PC-3 (cell line): Measurements from ENCODE around the gene MACO1. TPM values are rescaled to one million over a fixed set of nuclear protein-coding genes. Genes with fewer than 3 reads are reported as not detected.
"Not testable (repeated sequence)": the region's sequence is repeated elsewhere in the genome, so short reads cannot be mapped to it uniquely, and the experiment has no call there.

ENCODE experiments used
- ATAC-seq: fragments of 200-7000 bp; cut with Tn5 transposase; 2 replicates; pipeline ENCODE4 v1.9.1; 2020; ENCODE audit warnings: mild to moderate bottlenecking, moderate library complexity
- BruUV-seq: library from RNA; stranded (reverse); fragments of 400-500 nt; replicated peaks from 2 replicates; lab custom pipeline; 2021; lab: Mats Ljungman, UMichigan
- CTCF ChIA-PET: fragments of 300-600 bp; sonication (Branson Sonifier 250); formaldehyde crosslinking; loops from one replicate; lab custom pipeline; 2022; ENCODE audit warnings: antibody characterized with exemption; lab: Charles Lee
- POLR2A ChIA-PET: fragments of 300-600 bp; sonication (Branson Sonifier 250); formaldehyde crosslinking; loops from one replicate; lab custom pipeline; 2022; ENCODE audit warnings: antibody characterized with exemption; ENCODE audit not compliant: unreplicated experiment; lab: Charles Lee
- DNase-seq: peaks from one replicate; pipeline ENCODE4 v3.0.0-alpha.2; 2015
- H2AFZ ChIP-seq: fragments of 300-600 bp; sonication (generic); 2 replicates; pipeline ENCODE4 v1.6.0; 2016; ENCODE audit warnings: antibody characterized with exemption, low read length
- H3F3A ChIP-seq: fragments of 300-600 bp; sonication (generic); one replicate; pipeline ENCODE4 v1.6.0; 2017; ENCODE audit warnings: antibody characterized with exemption, low read length, control low read depth, mild to moderate bottlenecking; ENCODE audit not compliant: unreplicated experiment
- H3K27ac ChIP-seq: fragments of 300-600 bp; sonication (generic); 2 replicates; pipeline ENCODE4 v1.5.1; 2016; ENCODE audit warnings: mild to moderate bottlenecking, low read length
- H3K27me3 ChIP-seq: fragments of 300-600 bp; sonication (generic); 2 replicates; pipeline ENCODE4 v1.6.1; 2016; ENCODE audit warnings: low read length, mixed read lengths
- H3K36me3 ChIP-seq: fragments of 300-600 bp; sonication (generic); 2 replicates; pipeline ENCODE4 v1.6.1; 2016; ENCODE audit warnings: low read depth, mixed run types, low read length, mixed read lengths
- H3K4me1 ChIP-seq: fragments of 300-600 bp; sonication (generic); 2 replicates; pipeline ENCODE4 v1.5.1; 2016; ENCODE audit warnings: low read length; ENCODE audit not compliant: insufficient read depth
- H3K4me2 ChIP-seq: fragments of 300-600 bp; sonication (generic); 2 replicates; pipeline ENCODE4 v1.6.0; 2016; ENCODE audit warnings: low read length
- H3K4me3 ChIP-seq: fragments of 300-600 bp; sonication (generic); 2 replicates; pipeline ENCODE4 v1.5.1; 2016; ENCODE audit warnings: mild to moderate bottlenecking, low read length, mixed read lengths
- H3K79me2 ChIP-seq: fragments of 300-600 bp; sonication (generic); 2 replicates; pipeline ENCODE4 v1.6.1; 2017; ENCODE audit warnings: low read length, mixed read lengths
- H3K9ac ChIP-seq: fragments of 300-600 bp; sonication (generic); 2 replicates; pipeline ENCODE4 v1.6.0; 2016; ENCODE audit warnings: mild to moderate bottlenecking, low read length
- H3K9me2 ChIP-seq: fragments of 300-600 bp; sonication (generic); replicated peaks from 2 replicates; pipeline ENCODE4 v1.6.1; 2016; ENCODE audit warnings: mixed run types, low read length, mixed read lengths
- H3K9me3 ChIP-seq: fragments of 300-600 bp; sonication (generic); 2 replicates; pipeline ENCODE4 v1.6.1; 2016; ENCODE audit warnings: low read length, mixed read lengths
- H4K20me1 ChIP-seq: fragments of 300-600 bp; sonication (generic); 2 replicates; pipeline ENCODE4 v1.6.1; 2016; ENCODE audit warnings: low read length, mixed read lengths
- EZH2 ChIP-seq: fragments of 300-600 bp; sonication (generic); IDR thresholded peaks from one replicate; pipeline ENCODE4 v1.6.1; 2017; ENCODE audit warnings: antibody characterized with exemption, mild to moderate bottlenecking, low read length; ENCODE audit not compliant: unreplicated experiment
- EZH2phosphoT487 ChIP-seq: fragments of 300-600 bp; sonication (generic); IDR thresholded peaks from 2 replicates; pipeline ENCODE4 v1.6.1; 2018; ENCODE audit warnings: mild to moderate bottlenecking, antibody characterized with exemption, low read length, borderline replicate concordance
- intact Hi-C: fragments of 100-400 bp; cut with micrococcal nuclease; formaldehyde crosslinking; loops from 2 replicates; pipeline ENCODE4 v1.9.0; 2023
- total RNA-seq: library from RNA; depleted of rRNA; stranded (reverse); fragments of >200 nt; gene quantifications from 2 replicates; pipeline ENCODE4 v1.2.3, GENCODE V29; 2014
- TF ChIP-seq, protein P1 (sequence below): fragments of 300-600 bp; sonication (generic); conservative IDR thresholded peaks from 2 replicates; pipeline ENCODE4 v1.5.1; 2017; ENCODE audit warnings: antibody characterized with exemption, low read depth, mild to moderate bottlenecking, low read length

Gene MACO1
- total RNA-seq, 1 experiment from 2014 or later, result 14.0 TPM

- ATAC-seq, result no peak
- Histone ChIP-seq H3K9ac (no peak overlapping the region), H3K79me2 (no peaks in the 10 kb centered on the region), H4K20me1 (no peaks in the 10 kb centered on the region), H3K4me3 (no peak overlapping the region), H3K27ac (no peak overlapping the region), H3F3A (no peaks in the 10 kb centered on the region), H3K4me1 (peaks cover 7% of the 10 kb centered on the region), H3K27me3 (no peaks in the 10 kb centered on the region), H3K36me3 (no peaks in the 10 kb centered on the region), H2AFZ (no peak overlapping the region), H3K9me3 (no peaks in the 10 kb centered on the region), H3K4me2 (no peak overlapping the region), H3K9me2 (no peaks in the 10 kb centered on the region)
- CTCF ChIA-PET, result interaction anchor here (0.5 kb wide), 1 partner anchor 65 kb away, joined by 3 read pairs; no protein-coding TSS in a partner anchor
- no peak for DNase-seq
- POLR2A ChIA-PET, result no interaction called here
- no TSS peak for BruUV-seq
- intact Hi-C loops, result no loop called here
- TF ChIP-seq, protein P1, sequence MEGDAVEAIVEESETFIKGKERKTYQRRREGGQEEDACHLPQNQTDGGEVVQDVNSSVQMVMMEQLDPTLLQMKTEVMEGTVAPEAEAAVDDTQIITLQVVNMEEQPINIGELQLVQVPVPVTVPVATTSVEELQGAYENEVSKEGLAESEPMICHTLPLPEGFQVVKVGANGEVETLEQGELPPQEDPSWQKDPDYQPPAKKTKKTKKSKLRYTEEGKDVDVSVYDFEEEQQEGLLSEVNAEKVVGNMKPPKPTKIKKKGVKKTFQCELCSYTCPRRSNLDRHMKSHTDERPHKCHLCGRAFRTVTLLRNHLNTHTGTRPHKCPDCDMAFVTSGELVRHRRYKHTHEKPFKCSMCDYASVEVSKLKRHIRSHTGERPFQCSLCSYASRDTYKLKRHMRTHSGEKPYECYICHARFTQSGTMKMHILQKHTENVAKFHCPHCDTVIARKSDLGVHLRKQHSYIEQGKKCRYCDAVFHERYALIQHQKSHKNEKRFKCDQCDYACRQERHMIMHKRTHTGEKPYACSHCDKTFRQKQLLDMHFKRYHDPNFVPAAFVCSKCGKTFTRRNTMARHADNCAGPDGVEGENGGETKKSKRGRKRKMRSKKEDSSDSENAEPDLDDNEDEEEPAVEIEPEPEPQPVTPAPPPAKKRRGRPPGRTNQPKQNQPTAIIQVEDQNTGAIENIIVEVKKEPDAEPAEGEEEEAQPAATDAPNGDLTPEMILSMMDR, result no peak
- TF ChIP-seq EZH2phosphoT487, result no peak
- TF ChIP-seq EZH2, result no peak
Observed at GRCh38 chr1:25505656-25506385, 75.1 kb downstream of the MACO1 start.

GRCh38 chr1:25506566-25507463, 76.1 kb downstream of the MACO1 start:
- H3K27ac ChIP-seq, DNase-seq, H3K4me2 ChIP-seq, POLR2A ChIA-PET, ATAC-seq, BruUV-seq, CTCF ChIA-PET, H3F3A ChIP-seq, H3K36me3 ChIP-seq, H3K4me3 ChIP-seq, H3K79me2 ChIP-seq, H3K9me2 ChIP-seq, H3K9me3 ChIP-seq, H3K9ac ChIP-seq, H4K20me1 ChIP-seq, intact Hi-C loops, H3K27me3 ChIP-seq, H2AFZ ChIP-seq, H3K4me1 ChIP-seq: not testable (repeated sequence)

- Histone ChIP-seq H3K4me1 (no peaks in the 10 kb centered on the region), H3K9me2 (no peaks in the 10 kb centered on the region), H3K36me3 (no peaks in the 10 kb centered on the region), H3K4me2 (no peak overlapping the region), H3K79me2 (no peaks in the 10 kb centered on the region), H3F3A (no peaks in the 10 kb centered on the region), H3K27me3 (no peaks in the 10 kb centered on the region), H4K20me1 (no peaks in the 10 kb centered on the region), H3K27ac (no peak overlapping the region), H3K4me3 (no peak overlapping the region), H2AFZ (no peak overlapping the region), H3K9me3 (no peaks in the 10 kb centered on the region), H3K9ac (no peak overlapping the region)
- DNase-seq (no peak), ATAC-seq (no peak)
- no TSS peak for BruUV-seq
- ChIA-PET POLR2A (interaction anchor here (0.6 kb wide), 1 partner anchor 306 kb away, joined by 3 read pairs; no protein-coding TSS in a partner anchor), CTCF (no interaction called here)
- TF ChIP-seq EZH2 (no peak), EZH2phosphoT487 (no peak)
- TF ChIP-seq, protein P1, result no peak
- intact Hi-C loops, result no loop called here
Observed at GRCh38 chr1:25513666-25514065, 83.0 kb downstream of the MACO1 start.
